ENCODE measurements around the gene STYXL2. TPM values are rescaled to one million over a fixed set of nuclear protein-coding genes. Genes with fewer than 3 reads are reported as not detected.

The STYXL2 gene
- total and polyA plus RNA-seq, 2 of the 8 experiments (the other 6 are each of a cell fraction or from before 2014, with no cell fraction given), result 0.09 to 0.22 TPM

- TF ChIP-seq JUN (IDR thresholded peaks at IDR 0.05; ENCODE audit: low read depth, low read length) (no peak), BRCA1 (IDR thresholded peaks at IDR 0.05; ENCODE audit: low read depth, low read length) (no peak), TAF1 (IDR thresholded peaks at IDR 0.05; ENCODE audit: low read depth, low read length) (no peak), CREB1 (IDR thresholded peaks at IDR 0.05) (no peak), ASH2L (IDR thresholded peaks at IDR 0.05; ENCODE audit: low read length) (no peak), KDM1A (IDR thresholded peaks at IDR 0.05; ENCODE audit: borderline replicate concordance, low read length) (no peak)
Observed at GRCh38 chr1:167071286-167071685, 22.6 kb upstream of the STYXL2 start (continued).
